ENCODE data around the gene FPR1. TPM values are rescaled to one million over a fixed set of nuclear protein-coding genes. Genes with fewer than 3 reads are reported as not detected.

Gene FPR1
- total and polyA plus RNA-seq, 2 experiments from 2014 or later, result not detected

GRCh38 chr19:51737389-51737788 is 14.3 kb downstream of the FPR1 start:
- Histone ChIP-seq H3K36me3 (ENCODE audit: low read depth) (no peaks in the 10 kb centered on the region), H3K4me3 (no peak overlapping the region), H3K9me3 (ENCODE audit: low read depth) (no peaks in the 10 kb centered on the region), H3K4me2 (ENCODE audit: unreplicated experiment) (no peak overlapping the region), H2AFZ (no peak overlapping the region), H3K9ac (no peak overlapping the region), H3K27ac (no peak overlapping the region), H3K27me3 (replicated peaks; ENCODE audit: insufficient read depth) (peaks cover 14% of the 10 kb centered on the region; the same call in 1 of the 2 replicates), H3K9me2 (ENCODE audit: insufficient read depth) (no peaks in the 10 kb centered on the region), H3K4me1 (ENCODE audit: insufficient read depth) (no peaks in the 10 kb centered on the region), H4K20me1 (ENCODE audit: insufficient read depth) (no peaks in the 10 kb centered on the region), H3F3A (ENCODE audit: insufficient read depth) (no peaks in the 10 kb centered on the region), H3K79me2 (ENCODE audit: insufficient read depth) (no peaks in the 10 kb centered on the region)
- in situ Hi-C loops (cut with MboI), result no loop called here
- DNase-seq, result no peak
- WGBS, 2 experiments (ENCODE audit: low coverage in 1 of 2, low lambda C conversion rate in 2 of 2, missing lambda C conversion rate in 2 of 2), result 77 to 86% methylated on average over 3 of the region's 3 CpGs
- TF ChIP-seq EZH2phosphoT487 (IDR thresholded peaks at IDR 0.05; ENCODE audit: insufficient read depth, low read depth) (no peak), EZH2 (IDR thresholded peaks at IDR 0.05; ENCODE audit: insufficient read depth, poor library complexity, severe bottlenecking) (no peak)

GRCh38 chr19:51735759-51736449 is 15.8 kb downstream of the FPR1 start:
- no peak overlapping the region for H3K4me3 ChIP-seq
- H3K27ac ChIP-seq, result no peak overlapping the region

GRCh38 chr19:51733742-51734522 is 17.7 kb downstream of the FPR1 start:
- H3K4me1 ChIP-seq (ENCODE audit: insufficient read depth), result no peaks in the 10 kb centered on the region
- DNase-seq, result no peak
- 64 to 70% methylated on average over 7 of the region's 7 CpGs for WGBS, 2 experiments (ENCODE audit: low coverage in 1 of 2, low lambda C conversion rate in 2 of 2, missing lambda C conversion rate in 2 of 2)
- H3K4me2 ChIP-seq (ENCODE audit: unreplicated experiment), result no peak overlapping the region
- no peaks in the 10 kb centered on the region for H3F3A ChIP-seq (ENCODE audit: insufficient read depth)
- no peak for TF ChIP-seq EZH2phosphoT487 (IDR thresholded peaks at IDR 0.05; ENCODE audit: insufficient read depth, low read depth)
- TF ChIP-seq EZH2 (IDR thresholded peaks at IDR 0.05; ENCODE audit: insufficient read depth, poor library complexity, severe bottlenecking), result no peak
- H3K27ac ChIP-seq, result no peak overlapping the region
- no peaks in the 10 kb centered on the region for H4K20me1 ChIP-seq (ENCODE audit: insufficient read depth)
- no peaks in the 10 kb centered on the region for H3K36me3 ChIP-seq (ENCODE audit: low read depth)
- peaks cover 16% of the 10 kb centered on the region; the same call in 1 of the 2 replicates for H3K27me3 ChIP-seq (replicated peaks; ENCODE audit: insufficient read depth)
- no peaks in the 10 kb centered on the region for H3K79me2 ChIP-seq (ENCODE audit: insufficient read depth)
- H3K9ac ChIP-seq, result no peak overlapping the region
- in situ Hi-C loops (cut with MboI), result no loop called here
- no peak overlapping the region for H3K4me3 ChIP-seq
- no peak overlapping the region for H2AFZ ChIP-seq
- no peaks in the 10 kb centered on the region for H3K9me2 ChIP-seq (ENCODE audit: insufficient read depth)
- H3K9me3 ChIP-seq (ENCODE audit: low read depth), result no peaks in the 10 kb centered on the region

More at GRCh38 chr19:51735759-51736449, 15.8 kb downstream of the FPR1 start:
- no peaks in the 10 kb centered on the region for H3K36me3 ChIP-seq (ENCODE audit: low read depth)
- in situ Hi-C loops (cut with MboI), result no loop called here
- H4K20me1 ChIP-seq (ENCODE audit: insufficient read depth), result no peaks in the 10 kb centered on the region
- H3K27me3 ChIP-seq (replicated peaks; ENCODE audit: insufficient read depth), result peaks cover 14% of the 10 kb centered on the region; the same call in 1 of the 2 replicates
- 54 to 56% methylated on average over 10 of the region's 10 CpGs for WGBS, 2 experiments (ENCODE audit: low coverage in 1 of 2, low lambda C conversion rate in 2 of 2, missing lambda C conversion rate in 2 of 2)
- H3K4me2 ChIP-seq (ENCODE audit: unreplicated experiment), result no peak overlapping the region
- H3K9ac ChIP-seq, result no peak overlapping the region
- DNase-seq, result peak; percentile 66
- no peak for TF ChIP-seq EZH2phosphoT487 (IDR thresholded peaks at IDR 0.05; ENCODE audit: insufficient read depth, low read depth)
- TF ChIP-seq EZH2 (IDR thresholded peaks at IDR 0.05; ENCODE audit: insufficient read depth, poor library complexity, severe bottlenecking), result no peak
- no peaks in the 10 kb centered on the region for H3F3A ChIP-seq (ENCODE audit: insufficient read depth)
- H2AFZ ChIP-seq, result no peak overlapping the region
- H3K4me1 ChIP-seq (ENCODE audit: insufficient read depth), result no peaks in the 10 kb centered on the region
- no peaks in the 10 kb centered on the region for H3K9me2 ChIP-seq (ENCODE audit: insufficient read depth)
- no peaks in the 10 kb centered on the region for H3K9me3 ChIP-seq (ENCODE audit: low read depth)
- H3K79me2 ChIP-seq (ENCODE audit: insufficient read depth), result no peaks in the 10 kb centered on the region

GRCh38 chr19:51729781-51730180 is 21.9 kb downstream of the FPR1 start:
- no peak overlapping the region for H3K4me3 ChIP-seq
- peaks cover 18% of the 10 kb centered on the region; the same call in 1 of the 2 replicates for H3K27me3 ChIP-seq (replicated peaks; ENCODE audit: insufficient read depth)
- no peak for TF ChIP-seq EZH2 (IDR thresholded peaks at IDR 0.05; ENCODE audit: insufficient read depth, poor library complexity, severe bottlenecking)
- no peak for TF ChIP-seq EZH2phosphoT487 (IDR thresholded peaks at IDR 0.05; ENCODE audit: insufficient read depth, low read depth)
- H3F3A ChIP-seq (ENCODE audit: insufficient read depth), result no peaks in the 10 kb centered on the region
- H4K20me1 ChIP-seq (ENCODE audit: insufficient read depth), result no peaks in the 10 kb centered on the region
- H3K9me3 ChIP-seq (ENCODE audit: low read depth), result no peaks in the 10 kb centered on the region
- no peaks in the 10 kb centered on the region for H3K9me2 ChIP-seq (ENCODE audit: insufficient read depth)
- no peak overlapping the region for H2AFZ ChIP-seq
- no peak overlapping the region for H3K4me2 ChIP-seq (ENCODE audit: unreplicated experiment)
- H3K79me2 ChIP-seq (ENCODE audit: insufficient read depth), result no peaks in the 10 kb centered on the region
- peak; percentile 58 for DNase-seq
- in situ Hi-C loops (cut with MboI), result no loop called here
- H3K9ac ChIP-seq, result no peak overlapping the region
- H3K27ac ChIP-seq, result no peak overlapping the region
- peaks cover 8% of the 10 kb centered on the region for H3K4me1 ChIP-seq (ENCODE audit: insufficient read depth)
- H3K36me3 ChIP-seq (ENCODE audit: low read depth), result no peaks in the 10 kb centered on the region
- 6 to 7% methylated on average over 2 of the region's 2 CpGs for WGBS, 2 experiments (ENCODE audit: low coverage in 1 of 2, low lambda C conversion rate in 2 of 2, missing lambda C conversion rate in 2 of 2)

All from GM23248 (cell line).